ENCODE data around the gene CLIP4.

GRCh38 chr2:29106980-29107388, 8.2 kb upstream of the CLIP4 start:
- TF ChIP-seq ARNTL (CRISPR knock-in tag; IDR thresholded peaks at IDR 0.05; ENCODE audit: borderline replicate concordance, low read depth) (no peak), ZFP3 (CRISPR knock-in tag; IDR thresholded peaks at IDR 0.05) (no peak), ZFP30 (CRISPR knock-in tag; IDR thresholded peaks at IDR 0.05) (no peak)

Measured in SK-N-SH treated with all-trans-retinoic acid at 6 μM for 48 hours (cell line).